ENCODE results near the gene PAOX.
"Not testable (repeated sequence)": the region's sequence is repeated elsewhere in the genome, so short reads cannot be mapped to it uniquely, and the experiment has no call there.

GRCh38 chr10:133367461-133367860 is 11.6 kb upstream of the PAOX start:
- TF ChIP-seq CTCF (conservative IDR thresholded peaks at IDR 0.05; ENCODE audit: low read length); EZH2phosphoT487 (IDR thresholded peaks at IDR 0.05; ENCODE audit: borderline replicate concordance): not testable (repeated sequence)

Measured in Loucy (cell line).